Mesenteric fat pad (tissue), 1 donor: Measurements from ENCODE around the gene ALG14. TPM values are rescaled to one million over a fixed set of nuclear protein-coding genes. Genes with fewer than 3 reads are reported as not detected.
"Not testable (repeated sequence)": the region's sequence is repeated elsewhere in the genome, so short reads cannot be mapped to it uniquely, and the experiment has no call there.

Source experiments
- DNase-seq: peaks from one replicate; pipeline ENCODE4 v3.0.0-alpha.2; 2020; ENCODE audit warnings: low spot score
- long read RNA-seq: library from polyadenylated mRNA; unstranded; transcript quantifications from one replicate; pipeline ENCODE4 v2.0.0, GENCODE V29; 2020
- total RNA-seq: library from RNA; stranded (reverse); fragmentation: NEBNext Ultra II Directional; extraction: Animal tissue kit (Norgen Biotek cat#: 25700); gene quantifications from one replicate; pipeline ENCODE4 v1.2.1, GENCODE V29; 2021
- donor health status: DM: yes; HTN: yes; CAD: no.

ALG14 gene
- total RNA-seq, result 8.1 TPM
- long read RNA-seq, full-length matches to known transcripts, result 25 of 28 reads
- long read RNA-seq, partial matches to known transcripts, result 0 of 28 reads
- long read RNA-seq, other reads (novel, unspliced or antisense), result 3 of 28 reads

- DNase-seq, result peak; percentile 95
Measured at GRCh38 chr1:95072532-95073419, at the start of gene ALG14. Gene ALG14 (minus strand): TSS chr1:95072951. CDS start chr1:95072898, 53 bp downstream.

GRCh38 chr1:95122151-95122697 lies 49.5 kb upstream of the ALG14 start:
- no peak for DNase-seq

- no peak for DNase-seq
Measured at GRCh38 chr1:95119273-95119672, 46.5 kb upstream of the ALG14 start.

- DNase-seq, result no peak
Measured at GRCh38 chr1:95118710-95119109, 46.0 kb upstream of the ALG14 start.

- DNase-seq, result no peak
Measured at GRCh38 chr1:95118067-95118499, 45.3 kb upstream of the ALG14 start.

- DNase-seq, result peak; percentile 90
Measured at GRCh38 chr1:95117207-95118066, 44.7 kb upstream of the ALG14 start, which contains the start of gene TLCD4. Gene TLCD4 (plus strand): TSS chr1:95117355. CDS start chr1:95143902, 26,547 bp downstream.

- DNase-seq, result no peak
Measured at GRCh38 chr1:95116580-95117206, 43.9 kb upstream of the ALG14 start.

- DNase-seq, result no peak
Measured at GRCh38 chr1:95115708-95116137, 43.0 kb upstream of the ALG14 start.

- no peak for DNase-seq
Measured at GRCh38 chr1:95113684-95114083, 40.9 kb upstream of the ALG14 start.

- DNase-seq, result no peak
Measured at GRCh38 chr1:95111014-95111413, 38.3 kb upstream of the ALG14 start.

- DNase-seq, result no peak
Measured at GRCh38 chr1:95108792-95109191, 36.0 kb upstream of the ALG14 start.

GRCh38 chr1:95098196-95098595 lies 25.4 kb upstream of the ALG14 start:
- no peak for DNase-seq

GRCh38 chr1:95097426-95097825 lies 24.7 kb upstream of the ALG14 start:
- DNase-seq, result no peak

- DNase-seq, result no peak
Measured at GRCh38 chr1:95096218-95096841, 23.6 kb upstream of the ALG14 start.

- DNase-seq, result no peak
Measured at GRCh38 chr1:95095833-95096217, 23.1 kb upstream of the ALG14 start.

GRCh38 chr1:95094923-95095322 lies 22.2 kb upstream of the ALG14 start:
- DNase-seq, result no peak

- DNase-seq, result no peak
Measured at GRCh38 chr1:95093296-95093695, 20.5 kb upstream of the ALG14 start.

- not testable (repeated sequence) for DNase-seq
Measured at GRCh38 chr1:95092891-95093290, 20.1 kb upstream of the ALG14 start.

- not testable (repeated sequence) for DNase-seq
Measured at GRCh38 chr1:95091290-95091689, 18.5 kb upstream of the ALG14 start.

GRCh38 chr1:95089650-95090287 lies 17.0 kb upstream of the ALG14 start:
- no peak for DNase-seq
